SH-SY5Y (cell line): Measurements from ENCODE around the gene HLCS.

ENCODE experiments used
- GATA2 ChIP-seq: IDR thresholded peaks from 2 replicates; pipeline ENCODE4 v1.6.1; 2011; ENCODE audit warnings: mild to moderate bottlenecking, low read depth, low read length
- GATA3 ChIP-seq: IDR thresholded peaks from 2 replicates; pipeline ENCODE4 v1.6.1; 2011; ENCODE audit warnings: low read depth, mild to moderate bottlenecking, low read length, moderate library complexity

DNA sequence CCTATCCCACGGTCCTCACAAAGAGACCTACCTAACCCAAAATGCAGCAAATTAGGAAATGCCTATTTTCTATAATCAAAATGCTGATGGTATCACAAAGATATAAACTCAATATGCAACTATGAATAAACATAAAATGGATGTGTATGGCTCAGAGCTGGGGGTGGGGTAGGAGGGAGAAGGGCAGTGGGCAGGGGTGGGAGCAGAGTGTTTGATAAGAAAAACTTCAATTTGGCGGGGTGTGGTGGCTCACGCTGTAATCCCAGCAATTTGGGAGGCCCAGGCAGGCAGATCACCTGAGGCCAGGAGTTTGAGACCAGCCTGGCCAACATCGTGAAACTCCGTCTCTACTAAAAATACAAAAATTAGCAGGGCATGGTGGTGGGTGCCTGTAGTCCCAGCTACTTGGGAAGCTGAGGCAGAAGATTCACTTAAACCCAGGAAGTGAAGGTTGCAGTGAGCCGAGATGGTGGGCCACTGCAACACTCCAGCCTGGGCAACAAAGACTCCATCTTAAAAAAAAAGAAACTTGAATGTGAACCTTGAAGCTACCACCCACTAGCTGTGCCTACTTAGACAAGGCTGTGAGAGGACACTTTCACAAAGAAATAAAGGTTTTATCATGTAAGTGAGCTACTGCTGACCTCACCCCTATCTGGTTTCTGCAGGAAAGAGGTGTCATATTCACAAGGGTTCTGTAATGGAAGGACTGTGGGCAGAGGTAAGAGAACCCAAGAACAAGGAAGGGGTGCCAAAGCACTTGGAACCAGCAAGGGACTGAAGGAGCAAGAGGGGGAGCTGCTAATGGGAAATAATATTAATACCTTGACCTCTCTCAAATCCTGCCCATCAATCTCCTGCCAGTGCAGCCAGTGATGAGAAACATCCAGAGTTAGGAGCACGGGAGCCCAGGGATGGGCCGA, 53.0 kb downstream of the HLCS start:
- TF ChIP-seq GATA3 (no peak), GATA2 (no peak)
